ENCODE results near the gene PPP3R1. TPM values are rescaled to one million over a fixed set of nuclear protein-coding genes. Genes with fewer than 3 reads are reported as not detected.

PPP3R1 gene
- total and polyA plus RNA-seq, 2 donors: 31.3 to 75.2 TPM

- no peak overlapping the region for H3K4me3 ChIP-seq (ENCODE audit: low read depth, low read length)
- DNase-seq (ENCODE audit: extremely low spot score): no peak
- no peaks in the 10 kb centered on the region for H3K36me3 ChIP-seq (ENCODE audit: insufficient read depth)
- whole genome bisulfite sequencing: 90% methylated on average over 1 of the region's 1 CpG
- H3K4me1 ChIP-seq (ENCODE audit: insufficient read depth): no peaks in the 10 kb centered on the region
- no peak overlapping the region for H3K27ac ChIP-seq (ENCODE audit: low read depth)
Measured at GRCh38 chr2:68280796-68281195, 28.5 kb upstream of the PPP3R1 start.

- Histone ChIP-seq H3K36me3 (ENCODE audit: insufficient read depth) (no peaks in the 10 kb centered on the region), H3K4me1 (ENCODE audit: insufficient read depth) (no peaks in the 10 kb centered on the region), H3K27ac (ENCODE audit: low read depth) (no peak overlapping the region), H3K4me3 (ENCODE audit: low read depth, low read length) (no peak overlapping the region)
- 73% methylated on average over 1 of the region's 1 CpG for WGBS
- DNase-seq (ENCODE audit: extremely low spot score): no peak
Measured at GRCh38 chr2:68280348-68280747, 28.0 kb upstream of the PPP3R1 start.

GRCh38 chr2:68279691-68280090, 27.4 kb upstream of the PPP3R1 start:
- no peak for DNase-seq (ENCODE audit: extremely low spot score)
- no peak overlapping the region for H3K27ac ChIP-seq (ENCODE audit: low read depth)
- no peaks in the 10 kb centered on the region for H3K4me1 ChIP-seq (ENCODE audit: insufficient read depth)
- WGBS: 74% methylated on average over 4 of the region's 4 CpGs
- no peaks in the 10 kb centered on the region for H3K36me3 ChIP-seq (ENCODE audit: insufficient read depth)
- H3K4me3 ChIP-seq (ENCODE audit: low read depth, low read length): no peak overlapping the region

GRCh38 chr2:68278169-68278568, 25.8 kb upstream of the PPP3R1 start:
- DNase-seq (ENCODE audit: extremely low spot score): no peak
- Histone ChIP-seq H3K4me1 (ENCODE audit: insufficient read depth) (no peaks in the 10 kb centered on the region), H3K27ac (ENCODE audit: low read depth) (no peak overlapping the region), H3K36me3 (ENCODE audit: insufficient read depth) (no peaks in the 10 kb centered on the region), H3K4me3 (ENCODE audit: low read depth, low read length) (no peak overlapping the region)
- WGBS: 94% methylated on average over 1 of the region's 1 CpG

- no peak for DNase-seq (ENCODE audit: extremely low spot score)
- Histone ChIP-seq H3K4me3 (ENCODE audit: low read depth, low read length) (no peak overlapping the region), H3K4me1 (ENCODE audit: insufficient read depth) (no peaks in the 10 kb centered on the region), H3K36me3 (ENCODE audit: insufficient read depth) (no peaks in the 10 kb centered on the region), H3K27ac (ENCODE audit: low read depth) (no peak overlapping the region)
- 63% methylated on average over 3 of the region's 3 CpGs for WGBS
Measured at GRCh38 chr2:68274022-68274421, 21.7 kb upstream of the PPP3R1 start.

GRCh38 chr2:68272246-68272994, 20.1 kb upstream of the PPP3R1 start:
- Histone ChIP-seq H3K4me1 (ENCODE audit: insufficient read depth) (no peaks in the 10 kb centered on the region), H3K4me3 (ENCODE audit: low read depth, low read length) (no peak overlapping the region), H3K36me3 (ENCODE audit: insufficient read depth) (no peaks in the 10 kb centered on the region), H3K27ac (ENCODE audit: low read depth) (no peak overlapping the region)
- WGBS: 67% methylated on average over 2 of the region's 2 CpGs
- DNase-seq (ENCODE audit: extremely low spot score): no peak

GRCh38 chr2:68266655-68267054, 14.3 kb upstream of the PPP3R1 start:
- Histone ChIP-seq H3K4me1 (ENCODE audit: insufficient read depth) (no peaks in the 10 kb centered on the region), H3K36me3 (ENCODE audit: insufficient read depth) (no peaks in the 10 kb centered on the region), H3K4me3 (ENCODE audit: low read depth, low read length) (no peak overlapping the region), H3K27ac (ENCODE audit: low read depth) (no peak overlapping the region)
- DNase-seq (ENCODE audit: extremely low spot score): no peak
- WGBS: 99% methylated on average over 1 of the region's 1 CpG

GRCh38 chr2:68263632-68264031, 11.3 kb upstream of the PPP3R1 start:
- 85% methylated on average over 2 of the region's 2 CpGs for WGBS

GRCh38 chr2:68258851-68259250, 6.5 kb upstream of the PPP3R1 start:
- Histone ChIP-seq H3K27ac (ENCODE audit: low read depth) (no peak overlapping the region), H3K36me3 (ENCODE audit: insufficient read depth) (no peaks in the 10 kb centered on the region), H3K4me3 (ENCODE audit: low read depth, low read length) (no peak overlapping the region), H3K4me1 (ENCODE audit: insufficient read depth) (no peaks in the 10 kb centered on the region)
- no peak for DNase-seq (ENCODE audit: extremely low spot score)
- 95% methylated on average over 2 of the region's 2 CpGs for WGBS

More at GRCh38 chr2:68263632-68264031, 11.3 kb upstream of the PPP3R1 start:
- H3K36me3 ChIP-seq (ENCODE audit: insufficient read depth): no peaks in the 10 kb centered on the region
- H3K4me1 ChIP-seq (ENCODE audit: insufficient read depth): no peaks in the 10 kb centered on the region
- H3K4me3 ChIP-seq (ENCODE audit: low read depth, low read length): no peak overlapping the region
- DNase-seq (ENCODE audit: extremely low spot score): no peak
- H3K27ac ChIP-seq (ENCODE audit: low read depth): no peak overlapping the region

- H3K27ac ChIP-seq (ENCODE audit: low read depth): no peak overlapping the region
- H3K4me3 ChIP-seq (ENCODE audit: low read depth, low read length): no peak overlapping the region
- no peaks in the 10 kb centered on the region for H3K4me1 ChIP-seq (ENCODE audit: insufficient read depth)
- WGBS: 86% methylated on average over 1 of the region's 1 CpG
- DNase-seq (ENCODE audit: extremely low spot score): no peak
- H3K36me3 ChIP-seq (ENCODE audit: insufficient read depth): no peaks in the 10 kb centered on the region
Measured at GRCh38 chr2:68256093-68256450, 3.7 kb upstream of the PPP3R1 start.

- 1% methylated on average over 15 of the region's 15 CpGs for WGBS
- peak overlapping the region; percentile 99 for H3K4me3 ChIP-seq (ENCODE audit: low read depth, low read length)
- no peaks in the 10 kb centered on the region for H3K36me3 ChIP-seq (ENCODE audit: insufficient read depth)
- DNase-seq (ENCODE audit: extremely low spot score): peak; percentile 45
- peak overlapping the region; percentile 92 for H3K27ac ChIP-seq (ENCODE audit: low read depth)
- peaks cover 2% of the 10 kb centered on the region for H3K4me1 ChIP-seq (ENCODE audit: insufficient read depth)
Measured at GRCh38 chr2:68253219-68254068, 1.1 kb upstream of the PPP3R1 start.

GRCh38 chr2:68251855-68252399, 405 bp downstream of the PPP3R1 start:
- Histone ChIP-seq H3K36me3 (ENCODE audit: insufficient read depth) (peaks cover 2% of the 10 kb centered on the region), H3K4me3 (ENCODE audit: low read depth, low read length) (peak overlapping the region; percentile 99), H3K4me1 (ENCODE audit: insufficient read depth) (peaks cover 3% of the 10 kb centered on the region), H3K27ac (ENCODE audit: low read depth) (peak overlapping the region; percentile 98)
- no peak for DNase-seq (ENCODE audit: extremely low spot score)
- WGBS: under 1% methylated on average over 76 of the region's 78 CpGs

- Histone ChIP-seq H3K4me3 (ENCODE audit: low read depth, low read length) (peak overlapping the region; percentile 99), H3K36me3 (ENCODE audit: insufficient read depth) (peaks cover 2% of the 10 kb centered on the region), H3K4me1 (ENCODE audit: insufficient read depth) (peaks cover 3% of the 10 kb centered on the region), H3K27ac (ENCODE audit: low read depth) (peak overlapping the region; percentile 98)
- peak; percentile 83 for DNase-seq (ENCODE audit: extremely low spot score)
- under 1% methylated on average over 41 of the region's 41 CpGs for WGBS
Measured at GRCh38 chr2:68251187-68251854, 1.0 kb downstream of the PPP3R1 start.
